Peyer's patch (tissue), 4 donors: ENCODE measurements around the gene SPESP1.

Experiments
- POLR2A ChIP-seq, 2 donors: fragments of 450-650 bp; IDR thresholded peaks; one replicate each; pipeline ENCODE4 v1.5.1; 2017; ENCODE audit warnings: antibody characterized with exemption in 2 of 2, mild to moderate bottlenecking in 2 of 2, moderate library complexity in 2 of 2
- TF ChIP-seq, protein P1 (sequence below), 6 experiments: fragments of 450-650 bp in 4 of 6; fragments of 200-600 bp in 2 of 6; sonication (generic) in 1 of 6; IDR thresholded peaks; one replicate each; pipeline ENCODE4 v1.5.1; 2017 to 2019; ENCODE audit warnings: antibody characterized with exemption in 6 of 6, mild to moderate bottlenecking in 3 of 6, moderate library complexity in 1 of 6

DNA sequence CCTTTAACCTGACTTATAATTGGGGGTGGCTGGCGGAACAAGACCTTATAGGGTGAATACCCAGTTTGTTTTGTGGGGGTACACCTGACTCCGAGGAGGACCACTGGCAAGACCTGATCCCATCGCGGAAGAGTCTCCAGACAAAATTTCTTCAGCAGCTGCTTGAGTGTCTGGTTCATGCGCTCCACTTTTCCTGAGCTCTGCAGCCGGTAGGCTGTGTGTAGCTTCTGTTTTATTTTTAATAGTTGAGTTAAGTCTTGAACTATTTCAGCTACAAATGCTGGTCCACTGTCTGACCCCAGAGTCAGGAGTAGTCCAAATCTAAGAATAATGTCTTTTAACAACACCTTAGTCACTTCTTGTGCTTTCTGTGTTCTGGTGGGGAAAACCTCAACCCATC is 63.0 kb downstream of the SPESP1 start:
- TF ChIP-seq, protein P1, sequence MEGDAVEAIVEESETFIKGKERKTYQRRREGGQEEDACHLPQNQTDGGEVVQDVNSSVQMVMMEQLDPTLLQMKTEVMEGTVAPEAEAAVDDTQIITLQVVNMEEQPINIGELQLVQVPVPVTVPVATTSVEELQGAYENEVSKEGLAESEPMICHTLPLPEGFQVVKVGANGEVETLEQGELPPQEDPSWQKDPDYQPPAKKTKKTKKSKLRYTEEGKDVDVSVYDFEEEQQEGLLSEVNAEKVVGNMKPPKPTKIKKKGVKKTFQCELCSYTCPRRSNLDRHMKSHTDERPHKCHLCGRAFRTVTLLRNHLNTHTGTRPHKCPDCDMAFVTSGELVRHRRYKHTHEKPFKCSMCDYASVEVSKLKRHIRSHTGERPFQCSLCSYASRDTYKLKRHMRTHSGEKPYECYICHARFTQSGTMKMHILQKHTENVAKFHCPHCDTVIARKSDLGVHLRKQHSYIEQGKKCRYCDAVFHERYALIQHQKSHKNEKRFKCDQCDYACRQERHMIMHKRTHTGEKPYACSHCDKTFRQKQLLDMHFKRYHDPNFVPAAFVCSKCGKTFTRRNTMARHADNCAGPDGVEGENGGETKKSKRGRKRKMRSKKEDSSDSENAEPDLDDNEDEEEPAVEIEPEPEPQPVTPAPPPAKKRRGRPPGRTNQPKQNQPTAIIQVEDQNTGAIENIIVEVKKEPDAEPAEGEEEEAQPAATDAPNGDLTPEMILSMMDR (IDR thresholded peaks at IDR 0.05) = no peak
- TF ChIP-seq POLR2A (IDR thresholded peaks at IDR 0.05) = no peak
